Breast epithelium (tissue), 4 donors: Measurements from ENCODE around the gene CCDC57. TPM values are rescaled to one million over a fixed set of nuclear protein-coding genes. Genes with fewer than 3 reads are reported as not detected.

Experiments used
- DNase-seq, 2 donors: peaks; one replicate each; pipeline ENCODE4 v3.0.0-alpha.2; 2019; ENCODE audit warnings: low spot score in 2 of 2
- H3K27ac ChIP-seq, 2 donors: fragments of 200-600 bp; sonication (generic) in 1 of 2; one replicate each; pipeline ENCODE4 v1.5.1; 2016 to 2019; ENCODE audit warnings: mild to moderate bottlenecking in 1 of 2
- H3K27me3 ChIP-seq, 2 donors: fragments of 200-600 bp; sonication (generic) in 1 of 2; one replicate each; pipeline versions ENCODE4 v1.5.1 to v1.6.0; 2017 to 2019; ENCODE audit warnings: control low read depth in 1 of 2, mild to moderate bottlenecking in 1 of 2
- H3K36me3 ChIP-seq: fragments of 200-600 bp; one replicate; pipeline ENCODE4 v1.5.1; 2019
- H3K4me1 ChIP-seq, 2 donors: fragments of 200-600 bp; sonication (generic); one replicate each; pipeline ENCODE4 v1.5.1; 2016 to 2019; ENCODE audit warnings: control low read depth in 1 of 2
- H3K4me3 ChIP-seq, 3 donors: fragments of 200-600 bp; sonication (generic); 1 replicate in 2 of 3; 2 replicates in 1 of 3; pipeline ENCODE4 v1.5.1; 2016 to 2019; ENCODE audit warnings: mild to moderate bottlenecking in 3 of 3, moderate library complexity in 2 of 3
- H3K9me3 ChIP-seq, 2 donors: fragments of 200-600 bp; sonication (generic) in 1 of 2; one replicate each; pipeline ENCODE4 v1.5.1; 2016 to 2019; ENCODE audit warnings: control low read depth in 1 of 2
- POLR2A ChIP-seq: fragments of 450-650 bp; IDR thresholded peaks from one replicate; pipeline ENCODE4 v1.6.1; 2016; ENCODE audit warnings: antibody characterized with exemption, mild to moderate bottlenecking, moderate library complexity
- POLR2AphosphoS5 ChIP-seq, 3 donors: sonication (generic); formaldehyde crosslinking; IDR thresholded peaks; one replicate each; pipeline ENCODE4 v1.6.1; 2017; ENCODE audit warnings: antibody characterized with exemption in 3 of 3
- intact Hi-C: fragments of 100-400 bp; cut with DNase I; formaldehyde crosslinking; loops from one replicate; pipeline ENCODE4 v1.15.1; 2023; ENCODE audit warnings: low total_unique reads
- total RNA-seq, 3 donors: library from RNA; depleted of rRNA; stranded (reverse); fragments of >200 nt; gene quantifications; one replicate each; pipeline ENCODE4 v1.1.0, GENCODE V29; 2016
- TF ChIP-seq, protein P1 (sequence below), 3 donors: fragments of 450-650 bp; IDR thresholded peaks; one replicate each; pipeline ENCODE4 v1.5.1; 2016 to 2017; ENCODE audit warnings: antibody characterized with exemption in 3 of 3, mild to moderate bottlenecking in 3 of 3, moderate library complexity in 3 of 3

Gene CCDC57
- total RNA-seq, 3 donors from 2014 or later = 13.4 to 56.9 (median 52.8) TPM

GRCh38 chr17:82216301-82217119 lies 3.9 kb upstream of the CCDC57 start:
- H3K36me3 ChIP-seq = no peaks in the 10 kb centered on the region
- H3K27ac ChIP-seq = peak overlapping the region; percentile 57 to 78
- intact Hi-C loops = no loop called here
- no peaks in the 10 kb centered on the region for H3K27me3 ChIP-seq
- no peak overlapping the region for H3K4me3 ChIP-seq
- TF ChIP-seq, protein P1, sequence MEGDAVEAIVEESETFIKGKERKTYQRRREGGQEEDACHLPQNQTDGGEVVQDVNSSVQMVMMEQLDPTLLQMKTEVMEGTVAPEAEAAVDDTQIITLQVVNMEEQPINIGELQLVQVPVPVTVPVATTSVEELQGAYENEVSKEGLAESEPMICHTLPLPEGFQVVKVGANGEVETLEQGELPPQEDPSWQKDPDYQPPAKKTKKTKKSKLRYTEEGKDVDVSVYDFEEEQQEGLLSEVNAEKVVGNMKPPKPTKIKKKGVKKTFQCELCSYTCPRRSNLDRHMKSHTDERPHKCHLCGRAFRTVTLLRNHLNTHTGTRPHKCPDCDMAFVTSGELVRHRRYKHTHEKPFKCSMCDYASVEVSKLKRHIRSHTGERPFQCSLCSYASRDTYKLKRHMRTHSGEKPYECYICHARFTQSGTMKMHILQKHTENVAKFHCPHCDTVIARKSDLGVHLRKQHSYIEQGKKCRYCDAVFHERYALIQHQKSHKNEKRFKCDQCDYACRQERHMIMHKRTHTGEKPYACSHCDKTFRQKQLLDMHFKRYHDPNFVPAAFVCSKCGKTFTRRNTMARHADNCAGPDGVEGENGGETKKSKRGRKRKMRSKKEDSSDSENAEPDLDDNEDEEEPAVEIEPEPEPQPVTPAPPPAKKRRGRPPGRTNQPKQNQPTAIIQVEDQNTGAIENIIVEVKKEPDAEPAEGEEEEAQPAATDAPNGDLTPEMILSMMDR (IDR thresholded peaks at IDR 0.05) = no peak
- TF ChIP-seq POLR2A (no peak), POLR2AphosphoS5 (IDR thresholded peaks at IDR 0.05) (no peak)
- H3K4me1 ChIP-seq = peaks cover 10 to 23% of the 10 kb centered on the region in 2 donors
- peak in 1 of 2 donors; percentile 66 for DNase-seq
- no peaks in the 10 kb centered on the region for H3K9me3 ChIP-seq

- H3K36me3 ChIP-seq = no peaks in the 10 kb centered on the region
- no peaks in the 10 kb centered on the region for H3K9me3 ChIP-seq
- H3K27me3 ChIP-seq = no peaks in the 10 kb centered on the region
- no peak overlapping the region for H3K4me3 ChIP-seq
- TF ChIP-seq POLR2A (no peak), POLR2AphosphoS5 (IDR thresholded peaks at IDR 0.05) (no peak)
- TF ChIP-seq, protein P1 (IDR thresholded peaks at IDR 0.05) = no peak
- peak overlapping the region; percentile 57 to 78 for H3K27ac ChIP-seq
- no peak for DNase-seq
- peaks cover 10 to 24% of the 10 kb centered on the region in 2 donors for H3K4me1 ChIP-seq
- intact Hi-C loops = no loop called here
Observed at GRCh38 chr17:82215972-82216300, 3.3 kb upstream of the CCDC57 start.

DNA sequence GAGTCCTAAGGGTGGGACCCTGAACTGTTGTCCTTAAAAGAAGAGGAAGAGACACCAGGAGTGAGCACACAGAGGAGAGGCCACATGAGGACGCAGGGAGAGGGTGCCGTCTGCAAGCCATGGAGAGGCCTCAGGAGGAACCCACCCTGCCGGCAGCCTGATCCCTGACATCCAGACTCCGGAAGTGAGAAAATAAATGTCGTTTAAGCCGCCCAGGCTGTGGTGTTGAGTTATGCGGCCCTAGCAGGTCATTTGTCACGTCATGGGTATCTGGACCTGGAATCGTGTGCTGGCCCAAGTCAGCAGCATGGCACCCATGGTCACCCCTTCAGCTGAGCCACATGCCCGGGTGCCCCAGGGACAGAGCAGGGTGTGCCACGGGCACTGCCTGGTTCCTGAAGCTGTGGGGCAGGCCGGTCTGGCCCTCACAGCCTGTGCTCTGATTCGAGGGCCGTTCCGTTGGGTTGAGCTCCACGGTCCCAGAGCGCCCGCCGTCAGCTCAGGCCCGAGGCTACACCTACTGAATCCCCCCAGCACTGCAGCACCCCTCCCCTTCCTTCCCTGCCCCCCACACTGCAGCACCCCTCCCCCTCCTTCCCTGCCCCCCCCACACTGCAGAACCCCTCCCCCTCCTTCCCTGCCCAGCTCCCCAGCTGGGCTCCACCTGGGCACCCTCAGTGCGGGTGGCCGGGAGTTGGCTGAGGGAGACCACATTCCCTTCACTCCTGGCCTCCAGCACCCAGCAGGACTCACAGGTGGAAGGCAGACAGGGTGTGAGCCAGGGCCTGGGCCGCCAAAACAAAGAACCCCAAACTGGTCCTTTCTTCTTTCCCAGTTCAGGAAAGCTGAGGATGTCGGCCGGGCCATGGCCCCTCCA lies 2.7 kb upstream of the CCDC57 start:
- no peak for DNase-seq
- H3K27me3 ChIP-seq = no peaks in the 10 kb centered on the region
- H3K4me3 ChIP-seq = no peak overlapping the region
- TF ChIP-seq POLR2AphosphoS5 (IDR thresholded peaks at IDR 0.05) (no peak), POLR2A (no peak)
- TF ChIP-seq, protein P1 (IDR thresholded peaks at IDR 0.05) = no peak
- H3K9me3 ChIP-seq = no peaks in the 10 kb centered on the region
- no peaks in the 10 kb centered on the region for H3K36me3 ChIP-seq
- H3K27ac ChIP-seq = peak overlapping the region; percentile 57 to 78
- intact Hi-C loops = no loop called here
- H3K4me1 ChIP-seq = peaks cover 10 to 24% of the 10 kb centered on the region in 2 donors

DNA sequence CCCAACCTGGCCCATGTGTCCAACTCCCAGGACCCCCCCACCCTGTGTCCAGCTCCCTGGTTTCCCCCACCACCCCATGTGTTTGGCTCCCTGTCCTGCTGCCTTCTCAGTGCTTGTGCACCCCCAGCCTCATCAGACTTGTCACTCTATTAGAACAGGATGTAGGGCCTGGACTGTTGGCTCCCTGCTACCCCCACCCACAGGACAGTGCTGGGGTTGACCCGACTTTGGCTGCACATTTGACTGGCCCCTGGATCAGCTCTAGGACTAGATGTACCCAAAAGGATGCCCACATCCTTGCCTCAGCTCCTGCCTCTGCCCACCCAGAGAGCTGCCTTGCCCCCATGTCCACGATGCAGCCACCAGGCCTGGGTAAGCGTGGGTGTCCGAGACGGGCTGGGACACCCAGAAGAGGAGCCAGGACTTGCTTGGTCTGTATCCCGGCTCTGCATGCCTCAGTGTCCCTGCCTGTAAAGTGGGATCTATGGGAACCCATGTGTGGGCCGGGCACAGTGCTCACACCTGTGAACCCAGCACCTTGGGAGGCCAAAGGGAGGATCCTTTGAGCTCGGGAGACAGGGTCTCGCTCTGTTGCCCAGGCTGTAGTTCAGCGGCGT lies 1.5 kb upstream of the CCDC57 start:
- H3K4me1 ChIP-seq = peaks cover 10 to 24% of the 10 kb centered on the region in 2 donors

More for the DNA sequence above, 1.5 kb upstream of the CCDC57 start:
- Histone ChIP-seq H3K27me3 (no peaks in the 10 kb centered on the region), H3K27ac (no peak overlapping the region), H3K36me3 (no peaks in the 10 kb centered on the region), H3K9me3 (no peaks in the 10 kb centered on the region), H3K4me3 (no peak overlapping the region)
- no peak for DNase-seq
- no peak for TF ChIP-seq POLR2AphosphoS5 (IDR thresholded peaks at IDR 0.05)
- TF ChIP-seq, protein P1 (IDR thresholded peaks at IDR 0.05) = no peak
- intact Hi-C loops = no loop called here
